GM12873 (cell line): ENCODE measurements around the gene NPHS1.

ENCODE experiments used
- TF ChIP-seq, protein P1 (sequence below): IDR thresholded peaks from 2 replicates; pipeline ENCODE4 v1.5.1; 2012; ENCODE audit warnings: low read depth, mild to moderate bottlenecking, moderate library complexity, low read length, control low read depth; ENCODE audit not compliant: insufficient read depth; ENCODE audit errors: missing control alignments

The NPHS1 gene

DNA sequence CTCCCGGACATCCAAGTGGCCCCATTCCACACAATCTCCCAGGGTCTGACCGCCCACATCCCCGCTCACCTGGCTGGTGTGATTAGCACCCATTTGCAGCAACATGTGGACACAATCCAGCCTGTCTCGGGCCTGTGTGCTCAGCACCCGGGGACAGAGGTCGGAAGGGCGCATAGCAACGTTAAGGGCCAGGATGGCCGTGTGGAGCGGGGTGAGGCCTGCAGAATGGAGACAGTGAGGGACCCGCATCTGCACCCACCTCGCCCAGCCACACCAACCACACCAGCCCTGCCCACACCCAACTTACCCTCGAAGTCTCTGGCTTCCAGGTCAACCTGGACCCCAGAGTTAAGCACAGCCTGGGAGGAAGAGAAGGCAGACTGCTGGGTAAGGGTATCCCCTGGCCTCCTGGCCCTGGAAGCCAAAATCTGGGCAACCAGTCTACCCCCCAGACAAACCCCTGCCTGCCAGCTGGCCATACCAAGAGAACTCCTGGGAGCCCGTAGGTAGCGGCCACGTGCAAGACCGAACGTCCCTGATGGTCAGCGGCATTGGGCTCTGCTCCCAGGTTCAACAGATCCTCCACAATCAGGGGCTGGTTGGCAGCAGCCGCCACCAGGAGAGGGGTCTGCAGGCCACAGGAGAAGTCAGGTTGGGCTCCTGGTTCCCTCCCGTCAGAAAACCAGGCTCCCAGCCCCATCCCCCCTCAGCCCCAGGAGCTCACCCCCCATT is 43.8 kb upstream of the NPHS1 start:
- TF ChIP-seq, protein P1, sequence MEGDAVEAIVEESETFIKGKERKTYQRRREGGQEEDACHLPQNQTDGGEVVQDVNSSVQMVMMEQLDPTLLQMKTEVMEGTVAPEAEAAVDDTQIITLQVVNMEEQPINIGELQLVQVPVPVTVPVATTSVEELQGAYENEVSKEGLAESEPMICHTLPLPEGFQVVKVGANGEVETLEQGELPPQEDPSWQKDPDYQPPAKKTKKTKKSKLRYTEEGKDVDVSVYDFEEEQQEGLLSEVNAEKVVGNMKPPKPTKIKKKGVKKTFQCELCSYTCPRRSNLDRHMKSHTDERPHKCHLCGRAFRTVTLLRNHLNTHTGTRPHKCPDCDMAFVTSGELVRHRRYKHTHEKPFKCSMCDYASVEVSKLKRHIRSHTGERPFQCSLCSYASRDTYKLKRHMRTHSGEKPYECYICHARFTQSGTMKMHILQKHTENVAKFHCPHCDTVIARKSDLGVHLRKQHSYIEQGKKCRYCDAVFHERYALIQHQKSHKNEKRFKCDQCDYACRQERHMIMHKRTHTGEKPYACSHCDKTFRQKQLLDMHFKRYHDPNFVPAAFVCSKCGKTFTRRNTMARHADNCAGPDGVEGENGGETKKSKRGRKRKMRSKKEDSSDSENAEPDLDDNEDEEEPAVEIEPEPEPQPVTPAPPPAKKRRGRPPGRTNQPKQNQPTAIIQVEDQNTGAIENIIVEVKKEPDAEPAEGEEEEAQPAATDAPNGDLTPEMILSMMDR: no peak

DNA sequence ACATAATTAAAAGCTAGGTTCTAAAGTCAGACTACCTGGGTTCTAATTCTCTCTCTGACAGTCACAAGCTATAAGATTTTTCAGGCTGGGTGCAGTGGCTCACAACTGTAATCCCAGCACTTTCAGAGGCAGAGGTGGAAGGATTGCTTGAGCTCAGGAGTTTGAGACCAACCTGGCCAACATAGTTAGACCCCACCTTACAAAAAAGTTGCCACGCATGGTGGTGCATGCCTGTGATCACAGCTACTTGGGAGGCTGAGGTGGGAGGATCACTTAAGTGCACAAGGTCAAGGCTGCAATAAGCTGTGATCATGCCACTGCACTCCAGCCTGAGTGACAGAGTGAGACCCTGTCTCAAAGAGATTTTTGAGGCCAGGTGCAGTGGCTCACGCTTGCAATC is 42.0 kb upstream of the NPHS1 start:
- TF ChIP-seq, protein P1: no peak

DNA sequence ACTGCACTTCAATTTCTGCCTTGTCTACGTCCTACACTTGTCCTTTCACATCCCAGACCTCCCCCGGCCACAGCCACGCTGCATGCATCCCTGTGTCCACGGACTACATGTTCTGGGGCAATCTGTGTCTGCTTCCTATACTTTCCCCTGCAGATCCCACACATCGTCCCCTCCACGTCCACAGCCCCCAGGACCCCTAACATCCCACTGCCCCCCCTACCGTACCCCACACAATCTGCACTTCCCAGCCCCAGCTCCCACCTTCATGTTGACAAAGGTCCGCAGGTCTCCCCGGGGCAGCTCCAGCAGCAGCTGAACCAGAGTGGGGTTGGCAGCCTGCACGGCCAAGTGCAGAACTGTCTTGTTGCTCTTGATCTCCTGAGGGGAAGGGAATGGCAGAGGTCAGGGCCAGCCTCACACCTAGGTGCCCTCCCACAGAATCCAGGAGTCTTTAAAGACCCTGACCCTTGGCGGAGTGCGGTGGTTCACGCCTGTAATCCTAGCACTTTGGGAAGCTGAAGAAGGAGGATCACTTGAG is 37.9 kb upstream of the NPHS1 start:
- TF ChIP-seq, protein P1: no peak

DNA sequence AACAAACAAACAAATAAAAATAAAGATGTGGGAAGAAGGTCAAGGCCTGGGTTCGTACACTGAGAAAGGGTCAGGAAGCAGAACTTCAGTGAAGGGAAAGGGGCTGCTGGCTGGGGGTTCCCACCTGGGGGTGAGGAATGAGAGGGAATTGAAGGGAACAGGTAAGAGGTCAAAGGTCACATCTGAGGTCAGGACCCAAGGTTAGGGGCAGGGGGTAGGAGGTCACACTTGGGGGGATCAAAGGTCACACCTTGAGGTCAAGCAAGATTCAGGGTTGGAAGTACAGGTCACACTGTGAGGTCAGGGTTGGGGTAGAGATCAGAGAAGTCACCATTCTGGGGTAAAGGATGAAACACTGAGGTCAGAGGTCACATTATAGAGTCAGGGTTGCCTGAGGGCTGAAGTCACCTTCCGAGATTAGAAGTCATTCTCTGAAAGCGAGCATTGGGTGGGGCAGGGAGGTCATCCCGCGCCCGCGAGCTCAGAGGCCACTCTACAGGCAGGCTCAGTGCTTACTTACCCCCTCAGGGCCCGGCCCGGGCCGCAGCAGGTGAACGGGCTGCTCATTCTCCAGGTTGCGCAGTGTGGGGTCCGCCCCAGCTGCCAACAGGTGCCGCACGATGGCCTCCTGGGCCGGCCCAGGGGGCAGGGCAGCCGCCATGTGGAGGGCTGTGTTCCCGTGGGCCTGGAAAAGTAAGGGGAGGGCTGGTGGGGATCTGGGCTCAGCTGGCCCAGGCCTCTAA is 37.2 kb upstream of the NPHS1 start:
- TF ChIP-seq, protein P1: no peak

DNA sequence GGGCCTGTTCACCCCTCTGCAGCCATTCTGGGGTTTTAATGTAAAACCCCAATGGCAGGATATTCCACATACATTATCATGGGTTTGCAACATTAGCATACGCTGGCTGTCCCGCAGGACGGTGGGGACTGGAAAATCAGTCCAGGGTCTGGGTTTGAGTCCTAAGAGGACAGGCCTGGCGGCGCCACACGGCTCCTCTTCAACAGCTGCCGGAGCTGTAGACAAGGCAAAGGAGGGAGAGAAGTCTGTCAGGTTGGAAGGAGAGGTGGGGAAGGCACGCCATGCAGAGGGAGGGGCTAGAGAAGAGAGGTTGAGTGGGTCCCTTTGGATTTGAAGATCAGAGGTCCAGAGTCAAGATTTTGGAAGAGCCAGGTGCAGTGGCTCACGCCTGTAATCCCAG is 36.1 kb upstream of the NPHS1 start:
- TF ChIP-seq, protein P1: no peak

DNA sequence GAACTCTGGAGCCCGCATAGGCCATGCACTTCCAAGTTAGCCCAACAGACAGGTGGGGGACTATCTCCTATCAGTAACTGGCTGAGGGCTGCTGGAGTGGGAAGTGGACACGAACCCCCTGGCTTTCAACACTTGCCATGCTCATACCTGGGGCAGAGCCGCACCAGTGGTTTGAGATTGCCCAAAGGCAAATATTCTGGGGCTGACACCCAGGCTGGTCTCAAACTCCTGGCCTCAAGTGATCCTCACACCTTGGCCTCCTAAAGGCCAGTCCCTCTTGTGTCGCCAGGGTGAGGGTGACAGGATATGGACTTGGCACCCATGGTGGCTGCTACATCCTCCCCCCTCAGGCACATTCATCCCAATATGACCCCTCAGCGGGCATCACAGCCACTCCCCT is 34.9 kb upstream of the NPHS1 start:
- TF ChIP-seq, protein P1: no peak

DNA sequence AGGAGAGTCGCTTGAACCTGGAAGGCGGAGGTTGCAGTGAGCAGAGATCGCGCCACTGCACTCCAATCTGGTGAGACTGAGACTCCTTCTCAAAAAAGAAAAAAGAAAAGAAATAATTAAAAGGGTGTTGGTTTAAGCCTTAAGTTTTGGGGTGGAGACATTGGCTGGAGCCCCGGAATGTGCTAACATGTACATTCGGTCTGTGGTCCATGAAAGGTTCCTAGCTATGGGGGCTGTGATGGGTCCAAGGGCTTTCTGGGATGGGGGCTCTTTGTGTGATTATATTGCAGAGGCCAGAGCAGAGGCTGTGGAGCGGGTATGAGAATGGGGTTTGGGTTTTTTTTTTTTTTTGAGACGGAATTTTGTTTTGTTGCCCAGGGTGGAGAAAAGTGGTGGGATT is 33.6 kb upstream of the NPHS1 start:
- TF ChIP-seq, protein P1: no peak
